Testis (tissue), 2 donors: ENCODE results near the gene GNB1L.

Experiments
- CTCF ChIP-seq, 3 experiments: fragments of 450-650 bp in 2 of 3; fragments of 200-600 bp in 1 of 3; sonication (generic) in 1 of 3; IDR thresholded peaks; one replicate each; pipeline ENCODE4 v1.5.1; 2016 to 2019; ENCODE audit warnings: antibody characterized with exemption in 3 of 3, mild to moderate bottlenecking in 2 of 3, moderate library complexity in 1 of 3
- POLR2A ChIP-seq: fragments of 450-650 bp; IDR thresholded peaks from one replicate; pipeline ENCODE4 v1.6.1; 2017; ENCODE audit warnings: antibody characterized with exemption, mild to moderate bottlenecking, moderate library complexity

- TF ChIP-seq CTCF (IDR thresholded peaks at IDR 0.05) = no peak
- TF ChIP-seq POLR2A = no peak
Observed at GRCh38 chr22:19769393-19769715, 85.3 kb downstream of the GNB1L start.
